OCI-LY1 (cell line): Measurements from ENCODE around the gene IKZF1.

Source experiments
- H2AFZ ChIP-seq: fragments of 200-600 bp; sonication (generic), shearing (Covaris generic); 2 replicates; pipeline ENCODE4 v1.6.0; 2014; ENCODE audit warnings: antibody characterized with exemption, mild to moderate bottlenecking, low read length
- H3F3A ChIP-seq: fragments of 200-600 bp; sonication (generic), shearing (Covaris generic); 2 replicates; pipeline ENCODE4 v1.6.0; 2014; ENCODE audit warnings: mild to moderate bottlenecking, antibody characterized with exemption, low read length, moderate library complexity; ENCODE audit not compliant: insufficient read depth
- H3K27ac ChIP-seq: fragments of 200-600 bp; sonication (generic); 2 replicates; pipeline ENCODE4 v1.5.1; 2014; ENCODE audit warnings: low read length, mixed run types, mild to moderate bottlenecking, low read depth; ENCODE audit not compliant: poor library complexity, severe bottlenecking
- H3K27me3 ChIP-seq: fragments of 200-600 bp; sonication (generic); 2 replicates; pipeline ENCODE4 v1.6.0; 2014; ENCODE audit warnings: antibody characterized with exemption, mild to moderate bottlenecking, low read length, moderate library complexity; ENCODE audit not compliant: insufficient read depth
- H3K36me3 ChIP-seq: fragments of 200-600 bp; sonication (generic); 2 replicates; pipeline ENCODE4 v1.6.1; 2014; ENCODE audit warnings: mild to moderate bottlenecking, antibody characterized with exemption, low read length, moderate library complexity, mixed read lengths; ENCODE audit not compliant: insufficient read depth
- H3K4me1 ChIP-seq: fragments of 200-600 bp; sonication (generic); 2 replicates; pipeline ENCODE4 v1.5.1; 2014; ENCODE audit warnings: mild to moderate bottlenecking, low read length, moderate library complexity; ENCODE audit not compliant: insufficient read depth, severe bottlenecking
- H3K4me2 ChIP-seq: fragments of 200-600 bp; sonication (generic), shearing (Covaris generic); 2 replicates; pipeline ENCODE4 v1.6.1; 2014; ENCODE audit warnings: low read length
- H3K4me3 ChIP-seq: fragments of 200-600 bp; sonication (generic); 2 replicates; pipeline ENCODE4 v1.5.1; 2014; ENCODE audit warnings: low read length, low read depth, mild to moderate bottlenecking, mixed read lengths; ENCODE audit not compliant: poor library complexity, severe bottlenecking
- H3K79me2 ChIP-seq: fragments of 200-600 bp; shearing (Covaris generic); 2 replicates; pipeline ENCODE4 v1.6.1; 2016; ENCODE audit warnings: mixed run types, low read length, mixed read lengths; ENCODE audit not compliant: insufficient read depth
- H3K9ac ChIP-seq: fragments of 200-600 bp; sonication (generic), shearing (Covaris generic); 2 replicates; pipeline ENCODE4 v1.6.1; 2014; ENCODE audit warnings: mild to moderate bottlenecking, low read length, mixed read lengths
- H3K9me2 ChIP-seq: fragments of 200-600 bp; sonication (generic), shearing (Covaris generic); 2 replicates; pipeline ENCODE4 v1.6.1; 2014; ENCODE audit warnings: low read depth, mild to moderate bottlenecking, low read length, mixed read lengths
- H3K9me3 ChIP-seq: fragments of 200-600 bp; shearing (Covaris generic); 2 replicates; pipeline ENCODE4 v1.6.1; 2014; ENCODE audit warnings: low read length, mixed read lengths
- H4K20me1 ChIP-seq: fragments of 200-600 bp; sonication (generic), shearing (Covaris generic); 2 replicates; pipeline ENCODE4 v1.6.0; 2016; ENCODE audit warnings: mild to moderate bottlenecking, low read length; ENCODE audit not compliant: insufficient read depth
- CTCF ChIP-seq: fragments of 200-600 bp; sonication (generic), shearing (Covaris generic); IDR thresholded peaks from 2 replicates; pipeline ENCODE4 v1.5.1; 2017; ENCODE audit warnings: mild to moderate bottlenecking, antibody characterized with exemption, low read length, moderate library complexity, mixed read lengths
- EZH2 ChIP-seq: fragments of 200-600 bp; sonication (generic), shearing (Covaris generic); IDR thresholded peaks from 2 replicates; pipeline ENCODE4 v1.8.0; 2017; ENCODE audit warnings: borderline replicate concordance, mixed run types, mild to moderate bottlenecking, antibody characterized with exemption, low read length, moderate library complexity, mixed read lengths

Gene IKZF1

DNA sequence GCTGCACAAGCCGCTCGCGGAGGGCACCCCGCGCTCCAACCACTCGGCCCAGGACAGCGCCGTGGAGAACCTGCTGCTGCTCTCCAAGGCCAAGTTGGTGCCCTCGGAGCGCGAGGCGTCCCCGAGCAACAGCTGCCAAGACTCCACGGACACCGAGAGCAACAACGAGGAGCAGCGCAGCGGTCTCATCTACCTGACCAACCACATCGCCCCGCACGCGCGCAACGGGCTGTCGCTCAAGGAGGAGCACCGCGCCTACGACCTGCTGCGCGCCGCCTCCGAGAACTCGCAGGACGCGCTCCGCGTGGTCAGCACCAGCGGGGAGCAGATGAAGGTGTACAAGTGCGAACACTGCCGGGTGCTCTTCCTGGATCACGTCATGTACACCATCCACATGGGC is 95.6 kb downstream of the IKZF1 start:
- H3K79me2 ChIP-seq: no peaks in the 10 kb centered on the region
- H3K27me3 ChIP-seq: no peaks in the 10 kb centered on the region
- no peak overlapping the region for H3K27ac ChIP-seq
- H3K9ac ChIP-seq: no peak overlapping the region
- no peak overlapping the region for H3K4me2 ChIP-seq
- H3K36me3 ChIP-seq: peaks cover 96% of the 10 kb centered on the region
- no peaks in the 10 kb centered on the region for H3K9me2 ChIP-seq
- no peak overlapping the region for H2AFZ ChIP-seq
- peaks cover 7% of the 10 kb centered on the region for H3K4me1 ChIP-seq
- H3K9me3 ChIP-seq: no peaks in the 10 kb centered on the region
- H4K20me1 ChIP-seq: no peaks in the 10 kb centered on the region
- peaks cover 20% of the 10 kb centered on the region for H3F3A ChIP-seq
- TF ChIP-seq CTCF (no peak), EZH2 (no peak)
- H3K4me3 ChIP-seq: no peak overlapping the region

DNA sequence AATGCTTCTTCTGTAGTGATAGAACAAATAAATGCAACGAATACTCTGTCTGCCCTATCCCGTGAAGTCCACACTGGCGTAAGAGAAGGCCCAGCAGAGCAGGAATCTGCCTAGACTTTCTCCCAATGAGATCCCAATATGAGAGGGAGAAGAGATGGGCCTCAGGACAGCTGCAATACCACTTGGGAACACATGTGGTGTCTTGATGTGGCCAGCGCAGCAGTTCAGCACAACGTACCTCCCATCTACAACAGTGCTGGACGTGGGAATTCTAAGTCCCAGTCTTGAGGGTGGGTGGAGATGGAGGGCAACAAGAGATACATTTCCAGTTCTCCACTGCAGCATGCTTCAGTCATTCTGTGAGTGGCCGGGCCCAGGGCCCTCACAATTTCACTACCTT is 99.9 kb downstream of the IKZF1 start:
- H3F3A ChIP-seq: peaks cover 10% of the 10 kb centered on the region; the same call in 1 of the 2 replicates
- no peak overlapping the region for H3K27ac ChIP-seq
- TF ChIP-seq CTCF: peak; percentile 39
- no peak for TF ChIP-seq EZH2
- no peaks in the 10 kb centered on the region for H3K79me2 ChIP-seq
- H4K20me1 ChIP-seq: no peaks in the 10 kb centered on the region
- H3K4me2 ChIP-seq: no peak overlapping the region
- peaks cover 57% of the 10 kb centered on the region for H3K36me3 ChIP-seq
- H3K4me3 ChIP-seq: no peak overlapping the region
- H3K9me2 ChIP-seq: no peaks in the 10 kb centered on the region
- H3K9me3 ChIP-seq: no peaks in the 10 kb centered on the region
- H3K4me1 ChIP-seq: peaks cover 15% of the 10 kb centered on the region
- H3K9ac ChIP-seq: no peak overlapping the region
- H3K27me3 ChIP-seq: no peaks in the 10 kb centered on the region
- no peak overlapping the region for H2AFZ ChIP-seq

DNA sequence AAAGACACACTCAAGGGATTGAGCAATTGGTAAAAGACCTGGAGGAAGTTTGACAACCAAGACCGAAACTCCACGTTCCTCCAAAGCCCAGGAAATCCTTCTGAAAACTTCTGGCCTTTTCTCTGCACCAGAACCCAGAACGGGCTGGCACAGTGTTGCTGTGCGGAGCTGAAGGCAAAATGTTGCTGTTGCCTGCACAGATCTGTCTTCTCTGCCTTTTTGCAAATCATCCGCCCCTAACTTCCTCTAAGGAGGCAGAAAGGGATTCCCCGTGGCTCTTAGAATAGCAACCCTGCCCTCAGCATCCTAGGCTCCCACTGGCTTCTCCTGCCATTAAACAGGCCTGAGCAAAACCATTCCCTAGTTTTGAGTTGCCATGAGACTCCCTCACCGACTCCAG is 100.7 kb downstream of the IKZF1 start:
- no peak overlapping the region for H3K4me2 ChIP-seq
- peaks cover 24% of the 10 kb centered on the region for H3K4me1 ChIP-seq
- H3K9me3 ChIP-seq: no peaks in the 10 kb centered on the region
- H3K27me3 ChIP-seq: no peaks in the 10 kb centered on the region
- no peak overlapping the region for H2AFZ ChIP-seq
- no peaks in the 10 kb centered on the region for H3K9me2 ChIP-seq
- H3K4me3 ChIP-seq: no peak overlapping the region
- peaks cover 49% of the 10 kb centered on the region for H3K36me3 ChIP-seq
- TF ChIP-seq EZH2: no peak
- TF ChIP-seq CTCF: no peak
- no peaks in the 10 kb centered on the region for H4K20me1 ChIP-seq
- H3F3A ChIP-seq: peaks cover 10% of the 10 kb centered on the region; the same call in 1 of the 2 replicates
- no peak overlapping the region for H3K9ac ChIP-seq
- H3K27ac ChIP-seq: peak overlapping the region; percentile 9
- no peaks in the 10 kb centered on the region for H3K79me2 ChIP-seq
